Hepatocyte (in vitro differentiated cells): Measurements from ENCODE around the gene SNX25.

Experiments
- CTCF ChIP-seq: fragments of 200-600 bp; sonication (generic); IDR thresholded peaks from 2 replicates; pipeline ENCODE4 v1.5.1; 2016; ENCODE audit warnings: antibody characterized with exemption, mild to moderate bottlenecking; ENCODE audit not compliant: poor library complexity
- EZH2 ChIP-seq: fragments of 200-600 bp; sonication (generic); IDR thresholded peaks from 2 replicates; pipeline ENCODE4 v1.6.1; 2016; ENCODE audit warnings: antibody characterized with exemption, mild to moderate bottlenecking, borderline replicate concordance

GRCh38 chr4:185384061-185384460 is 174.7 kb downstream of the SNX25 start:
- TF ChIP-seq CTCF (no peak), EZH2 (no peak)
